Measurements from ENCODE around the gene VAV2. TPM values are rescaled to one million over a fixed set of nuclear protein-coding genes. Genes with fewer than 3 reads are reported as not detected.

The VAV2 gene
- total RNA-seq, 1 experiment from 2014 or later = 9.7 TPM

DNA sequence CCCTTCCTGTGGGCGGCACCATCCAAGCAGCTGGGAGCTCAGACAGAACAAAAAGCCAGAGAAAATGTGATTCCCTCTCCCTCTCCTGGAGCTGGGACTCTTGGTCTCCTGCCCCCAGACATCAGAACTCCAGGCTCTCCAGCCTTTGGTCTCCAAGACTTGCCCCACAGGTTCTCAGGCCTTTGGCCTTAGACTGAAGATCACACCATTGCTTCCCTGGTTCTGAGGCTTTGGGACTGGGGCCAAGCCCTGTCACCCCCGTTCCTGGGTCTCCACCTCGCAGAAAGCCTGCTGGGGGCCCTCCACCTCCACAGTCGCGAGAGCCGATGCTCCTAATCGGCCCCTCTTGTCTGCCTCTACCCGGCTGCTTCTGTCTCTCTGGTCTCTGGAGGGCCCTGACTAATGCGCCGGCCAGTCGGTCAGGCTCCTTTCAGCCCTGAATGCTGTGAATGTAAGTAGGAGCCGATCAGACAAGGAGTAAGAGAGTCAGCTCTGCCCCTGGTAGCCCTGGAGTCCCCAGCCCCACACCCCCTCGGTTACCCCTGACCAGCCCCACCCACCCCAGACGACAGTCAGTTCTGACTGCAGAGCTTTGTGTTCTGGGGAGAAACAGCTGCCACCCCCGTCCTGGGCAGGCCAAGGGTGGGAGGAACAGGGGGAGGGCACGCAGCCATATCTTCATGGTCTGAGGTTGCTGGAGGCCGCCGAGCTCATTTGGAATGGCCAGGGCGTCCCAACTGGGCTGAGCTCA, 57.5 kb downstream of the VAV2 start:
- H3K4me1 ChIP-seq (ENCODE audit: insufficient read depth, low read length) = no peaks in the 10 kb centered on the region
- no peak overlapping the region for H3K4me2 ChIP-seq (ENCODE audit: low read length)
- no peaks in the 10 kb centered on the region for H3K9me2 ChIP-seq (replicated peaks; ENCODE audit: low read length)
- DNase-seq (no peak), ATAC-seq (no peak)
- no peak overlapping the region for H3K9ac ChIP-seq (ENCODE audit: low read length)
- no peaks in the 10 kb centered on the region for H4K20me1 ChIP-seq (ENCODE audit: low read length)
- H3K9me3 ChIP-seq (ENCODE audit: low read length) = no peaks in the 10 kb centered on the region
- intact Hi-C loops (cut with micrococcal nuclease) = no loop called here
- no peak overlapping the region for H3K27ac ChIP-seq (ENCODE audit: low read length)
- ChIA-PET CTCF (no interaction called here), POLR2A (ENCODE audit: unreplicated experiment) (no interaction called here)
- TF ChIP-seq EZH2phosphoT487 (IDR thresholded peaks at IDR 0.05; ENCODE audit: borderline replicate concordance, low read length) (no peak), EZH2 (IDR thresholded peaks at IDR 0.05; ENCODE audit: low read length, unreplicated experiment) (no peak)
- TF ChIP-seq, protein P1, sequence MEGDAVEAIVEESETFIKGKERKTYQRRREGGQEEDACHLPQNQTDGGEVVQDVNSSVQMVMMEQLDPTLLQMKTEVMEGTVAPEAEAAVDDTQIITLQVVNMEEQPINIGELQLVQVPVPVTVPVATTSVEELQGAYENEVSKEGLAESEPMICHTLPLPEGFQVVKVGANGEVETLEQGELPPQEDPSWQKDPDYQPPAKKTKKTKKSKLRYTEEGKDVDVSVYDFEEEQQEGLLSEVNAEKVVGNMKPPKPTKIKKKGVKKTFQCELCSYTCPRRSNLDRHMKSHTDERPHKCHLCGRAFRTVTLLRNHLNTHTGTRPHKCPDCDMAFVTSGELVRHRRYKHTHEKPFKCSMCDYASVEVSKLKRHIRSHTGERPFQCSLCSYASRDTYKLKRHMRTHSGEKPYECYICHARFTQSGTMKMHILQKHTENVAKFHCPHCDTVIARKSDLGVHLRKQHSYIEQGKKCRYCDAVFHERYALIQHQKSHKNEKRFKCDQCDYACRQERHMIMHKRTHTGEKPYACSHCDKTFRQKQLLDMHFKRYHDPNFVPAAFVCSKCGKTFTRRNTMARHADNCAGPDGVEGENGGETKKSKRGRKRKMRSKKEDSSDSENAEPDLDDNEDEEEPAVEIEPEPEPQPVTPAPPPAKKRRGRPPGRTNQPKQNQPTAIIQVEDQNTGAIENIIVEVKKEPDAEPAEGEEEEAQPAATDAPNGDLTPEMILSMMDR (conservative IDR thresholded peaks at IDR 0.05; ENCODE audit: low read depth, low read length) = no peak
- no peak overlapping the region for H3K4me3 ChIP-seq (ENCODE audit: low read length)
- H3K79me2 ChIP-seq (ENCODE audit: low read length) = 0 out of 2 replicates have a peak, but pooled peaks cover 1% of the 10 kb centered on the region
- no peaks in the 10 kb centered on the region for H3F3A ChIP-seq (ENCODE audit: low read length, unreplicated experiment)
- H2AFZ ChIP-seq (ENCODE audit: low read length) = no peak overlapping the region
- H3K36me3 ChIP-seq (ENCODE audit: low read depth, low read length) = no peaks in the 10 kb centered on the region
- H3K27me3 ChIP-seq (ENCODE audit: low read length) = no peaks in the 10 kb centered on the region
- BruUV-seq (replicated peaks) = no TSS peak

GRCh38 chr9:133933426-133934026, 58.6 kb downstream of the VAV2 start:
- Histone ChIP-seq H3K36me3 (ENCODE audit: low read depth, low read length) (no peaks in the 10 kb centered on the region), H3F3A (ENCODE audit: low read length, unreplicated experiment) (no peaks in the 10 kb centered on the region), H3K4me3 (ENCODE audit: low read length) (no peak overlapping the region), H3K4me1 (ENCODE audit: insufficient read depth, low read length) (no peaks in the 10 kb centered on the region), H2AFZ (ENCODE audit: low read length) (no peak overlapping the region), H3K27me3 (ENCODE audit: low read length) (no peaks in the 10 kb centered on the region), H3K27ac (ENCODE audit: low read length) (no peak overlapping the region), H3K9me2 (replicated peaks; ENCODE audit: low read length) (no peaks in the 10 kb centered on the region), H3K9ac (ENCODE audit: low read length) (no peak overlapping the region), H4K20me1 (ENCODE audit: low read length) (no peaks in the 10 kb centered on the region), H3K9me3 (ENCODE audit: low read length) (no peaks in the 10 kb centered on the region), H3K79me2 (ENCODE audit: low read length) (no peaks in the 10 kb centered on the region), H3K4me2 (ENCODE audit: low read length) (no peak overlapping the region)
- intact Hi-C loops (cut with micrococcal nuclease) = no loop called here
- ATAC-seq (no peak), DNase-seq (no peak)
- BruUV-seq (replicated peaks) = no TSS peak
- CTCF ChIA-PET = no interaction called here
- TF ChIP-seq EZH2phosphoT487 (IDR thresholded peaks at IDR 0.05; ENCODE audit: borderline replicate concordance, low read length) (no peak), EZH2 (IDR thresholded peaks at IDR 0.05; ENCODE audit: low read length, unreplicated experiment) (no peak)
- TF ChIP-seq, protein P1 (conservative IDR thresholded peaks at IDR 0.05; ENCODE audit: low read depth, low read length) = no peak
- POLR2A ChIA-PET (ENCODE audit: unreplicated experiment) = no interaction called here

GRCh38 chr9:133932633-133933032, 59.5 kb downstream of the VAV2 start:
- Histone ChIP-seq H3K27me3 (ENCODE audit: low read length) (no peaks in the 10 kb centered on the region), H4K20me1 (ENCODE audit: low read length) (no peaks in the 10 kb centered on the region), H3K79me2 (ENCODE audit: low read length) (no peaks in the 10 kb centered on the region), H3K36me3 (ENCODE audit: low read depth, low read length) (no peaks in the 10 kb centered on the region), H3K9ac (ENCODE audit: low read length) (no peak overlapping the region), H3K9me3 (ENCODE audit: low read length) (no peaks in the 10 kb centered on the region), H3K27ac (ENCODE audit: low read length) (no peak overlapping the region), H3F3A (ENCODE audit: low read length, unreplicated experiment) (no peaks in the 10 kb centered on the region), H3K4me3 (ENCODE audit: low read length) (no peak overlapping the region), H2AFZ (ENCODE audit: low read length) (no peak overlapping the region), H3K9me2 (replicated peaks; ENCODE audit: low read length) (no peaks in the 10 kb centered on the region), H3K4me2 (ENCODE audit: low read length) (no peak overlapping the region), H3K4me1 (ENCODE audit: insufficient read depth, low read length) (no peaks in the 10 kb centered on the region)
- no TSS peak for BruUV-seq (replicated peaks)
- TF ChIP-seq, protein P1 (conservative IDR thresholded peaks at IDR 0.05; ENCODE audit: low read depth, low read length) = no peak
- TF ChIP-seq EZH2phosphoT487 (IDR thresholded peaks at IDR 0.05; ENCODE audit: borderline replicate concordance, low read length) = no peak
- TF ChIP-seq EZH2 (IDR thresholded peaks at IDR 0.05; ENCODE audit: low read length, unreplicated experiment) = no peak
- intact Hi-C loops (cut with micrococcal nuclease) = no loop called here
- DNase-seq = no peak
- CTCF ChIA-PET = no interaction called here
- POLR2A ChIA-PET (ENCODE audit: unreplicated experiment) = no interaction called here
- ATAC-seq = no peak
